Femur (tissue), 1 donor: Measurements from ENCODE around the gene ZDHHC4.

Source experiments
- DNase-seq: peaks from one replicate; pipeline ENCODE4 v3.0.0-alpha.2; 2017

ZDHHC4 gene

GRCh38 chr7:6577369-6578113, at the start of gene ZDHHC4:
Gene ZDHHC4 (plus strand): TSS chr7:6577454. CDS start chr7:6580562, 3,108 bp downstream.
- DNase-seq, result peak; percentile 94

GRCh38 chr7:6528401-6529130, 48.7 kb upstream of the ZDHHC4 start:
- no peak for DNase-seq

GRCh38 chr7:6529643-6530042, 47.6 kb upstream of the ZDHHC4 start:
- no peak for DNase-seq

GRCh38 chr7:6530626-6531491, 46.4 kb upstream of the ZDHHC4 start:
- DNase-seq, result no peak

GRCh38 chr7:6531492-6532279, 45.6 kb upstream of the ZDHHC4 start:
- no peak for DNase-seq

DNA sequence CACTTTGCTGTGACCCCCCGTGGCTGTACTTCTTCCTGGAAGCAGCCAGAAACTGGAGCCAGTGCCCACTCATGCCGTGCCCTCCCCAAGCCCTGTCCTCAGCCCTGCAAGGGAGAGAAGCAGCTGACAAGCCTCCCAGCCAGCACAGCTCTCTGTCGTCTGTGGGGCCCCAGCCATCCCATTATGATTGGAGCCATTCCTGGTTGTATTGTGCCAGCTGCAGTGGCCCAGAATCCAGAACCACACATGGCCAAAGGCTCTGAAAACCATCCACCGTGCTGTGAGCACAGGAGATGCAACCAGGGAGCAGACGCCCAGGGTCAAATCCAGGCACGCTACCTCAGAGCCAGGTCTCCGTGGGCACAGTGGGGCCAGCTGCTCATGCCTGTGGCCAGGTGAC, 44.7 kb upstream of the ZDHHC4 start:
- DNase-seq, result no peak

- no peak for DNase-seq
Observed at GRCh38 chr7:6533893-6534495, 43.3 kb upstream of the ZDHHC4 start.

GRCh38 chr7:6536262-6537260, 40.7 kb upstream of the ZDHHC4 start:
- peak; percentile 54 for DNase-seq

- no peak for DNase-seq
Observed at GRCh38 chr7:6542368-6542767, 34.9 kb upstream of the ZDHHC4 start.

GRCh38 chr7:6545398-6546126, 31.7 kb upstream of the ZDHHC4 start:
- DNase-seq, result no peak

- no peak for DNase-seq
Observed at GRCh38 chr7:6546498-6547251, 30.6 kb upstream of the ZDHHC4 start.

DNA sequence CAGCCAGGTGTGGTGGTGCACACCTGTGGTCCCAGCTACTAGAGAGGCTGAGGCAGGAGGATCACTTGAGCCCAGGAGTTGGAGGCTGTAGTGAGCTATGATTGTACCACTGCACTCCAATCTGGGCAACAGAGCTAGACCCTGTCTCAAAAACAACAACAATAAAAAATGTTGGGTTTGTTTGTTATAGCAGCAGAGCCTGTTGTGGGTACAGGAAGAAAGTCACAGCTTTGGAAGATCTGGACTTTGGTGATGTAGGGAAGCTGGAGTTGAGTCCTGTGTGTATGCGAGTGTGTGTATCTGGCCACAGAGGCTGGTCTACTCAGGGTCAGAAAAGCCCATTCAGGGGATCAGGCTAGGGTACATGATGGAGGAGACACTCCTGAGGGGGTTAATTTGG, 29.9 kb upstream of the ZDHHC4 start:
- DNase-seq, result no peak

- no peak for DNase-seq
Observed at GRCh38 chr7:6551016-6551511, 26.2 kb upstream of the ZDHHC4 start, which contains the start of gene GRID2IP. Gene GRID2IP (minus strand): TSS chr7:6551461. CDS start chr7:6551436, 25 bp downstream.

- DNase-seq, result no peak
Observed at GRCh38 chr7:6553448-6554044, 23.7 kb upstream of the ZDHHC4 start.

DNA sequence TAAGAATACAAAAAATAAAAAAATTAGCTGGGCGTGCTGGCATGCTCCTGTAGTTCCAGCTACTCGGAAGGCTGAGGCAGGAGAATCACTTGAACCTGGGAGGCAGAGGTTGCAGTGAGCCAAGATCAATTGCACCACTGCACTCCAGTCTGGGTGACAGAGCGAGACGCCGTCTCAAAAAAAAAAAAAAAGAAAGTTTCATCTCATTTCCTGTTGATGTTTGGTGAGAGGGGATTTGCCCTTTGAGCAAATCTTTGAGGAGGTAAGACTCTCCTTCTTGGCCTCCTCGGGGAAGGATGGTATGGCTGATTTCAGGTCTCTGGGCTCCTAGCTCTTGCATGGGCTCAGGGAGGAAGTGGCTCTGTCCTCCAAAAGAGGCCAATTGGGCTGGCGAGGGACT, 22.4 kb upstream of the ZDHHC4 start:
- no peak for DNase-seq

DNA sequence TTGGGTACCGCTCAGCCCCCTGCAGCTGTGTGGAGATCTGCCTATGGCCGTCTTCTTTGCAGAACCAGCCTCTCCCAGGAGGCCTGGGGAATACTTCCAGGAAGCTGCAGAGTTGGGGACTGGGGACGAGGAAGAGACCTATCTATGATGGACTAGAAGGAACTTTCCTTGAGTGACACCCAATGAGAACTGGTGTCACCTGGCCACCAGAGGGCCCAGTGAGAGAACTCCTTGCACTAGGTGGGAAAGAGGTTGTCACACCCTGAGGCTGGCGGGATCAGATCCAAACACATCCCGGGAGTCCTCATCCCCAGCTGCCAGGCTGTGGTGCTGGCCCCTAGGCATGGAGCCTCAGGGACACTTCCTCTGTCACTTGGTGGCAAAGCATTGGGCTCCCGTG, 21.1 kb upstream of the ZDHHC4 start:
- DNase-seq, result no peak

- DNase-seq, result no peak
Observed at GRCh38 chr7:6558837-6559236, 18.4 kb upstream of the ZDHHC4 start.

GRCh38 chr7:6559896-6560295, 17.4 kb upstream of the ZDHHC4 start:
- no peak for DNase-seq

DNA sequence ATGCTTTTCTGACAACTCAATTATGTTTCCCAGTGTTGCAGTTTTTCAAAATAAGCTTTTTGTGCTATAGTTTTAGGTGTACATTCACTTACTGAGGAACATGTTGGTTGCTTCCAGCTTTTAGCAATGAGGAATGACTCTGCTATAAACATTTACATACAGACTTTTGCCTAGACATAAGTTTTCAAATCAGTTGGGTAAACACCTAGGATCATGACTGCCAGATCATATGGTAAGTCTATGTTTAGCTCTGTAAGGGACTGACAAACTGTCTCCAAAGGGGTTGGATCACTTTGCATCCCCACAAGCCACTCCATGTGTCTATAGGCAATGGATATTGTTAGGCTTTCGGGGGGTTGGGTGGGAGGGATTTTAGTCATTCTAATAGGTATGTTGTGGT, 15.1 kb upstream of the ZDHHC4 start:
- no peak for DNase-seq
